GM18505 (cell line): ENCODE data around the gene THSD4.

ENCODE experiments used
- ATAC-seq: cut with Tn5 transposase; IDR thresholded peaks from one replicate; pipeline ENCODE4 v1.9.1; 2021; ENCODE audit not compliant: unreplicated experiment
- POLR2A ChIP-seq: IDR thresholded peaks from 4 replicates; pipeline ENCODE4 v1.6.1; 2011; ENCODE audit warnings: borderline replicate concordance; ENCODE audit not compliant: insufficient read depth, insufficient read length; ENCODE audit errors: extremely low read depth

The THSD4 gene

GRCh38 chr15:71088155-71088554, 27.1 kb upstream of the THSD4 start:
- no peak for ATAC-seq
- TF ChIP-seq POLR2A, result no peak

- ATAC-seq, result no peak
- no peak for TF ChIP-seq POLR2A
These were observed 26.6 kb upstream of the THSD4 start for GRCh38 chr15:71088683-71089082.

- ATAC-seq, result no peak
These were observed 25.5 kb upstream of the THSD4 start for GRCh38 chr15:71089801-71090200.

GRCh38 chr15:71091601-71092000, 23.7 kb upstream of the THSD4 start:
- no peak for TF ChIP-seq POLR2A
- ATAC-seq, result no peak

More at GRCh38 chr15:71089801-71090200, 25.5 kb upstream of the THSD4 start:
- no peak for TF ChIP-seq POLR2A

- no peak for ATAC-seq
- TF ChIP-seq POLR2A, result no peak
These were observed 23.1 kb upstream of the THSD4 start for GRCh38 chr15:71092056-71092600.

GRCh38 chr15:71093054-71094024, 21.9 kb upstream of the THSD4 start:
- no peak for ATAC-seq
- TF ChIP-seq POLR2A, result no peak

- ATAC-seq, result no peak
- TF ChIP-seq POLR2A, result no peak
These were observed 21.1 kb upstream of the THSD4 start for GRCh38 chr15:71094137-71094536.

- no peak for ATAC-seq
- TF ChIP-seq POLR2A, result no peak
These were observed 18.6 kb upstream of the THSD4 start for GRCh38 chr15:71096676-71097075.

- ATAC-seq, result no peak
- no peak for TF ChIP-seq POLR2A
These were observed 17.4 kb upstream of the THSD4 start for GRCh38 chr15:71097890-71098289.

- ATAC-seq, result no peak
- no peak for TF ChIP-seq POLR2A
These were observed 16.4 kb upstream of the THSD4 start for GRCh38 chr15:71098920-71099319.

GRCh38 chr15:71103102-71103676, 12.1 kb upstream of the THSD4 start:
- peak; percentile 66 for ATAC-seq
- no peak for TF ChIP-seq POLR2A

- ATAC-seq, result no peak
- TF ChIP-seq POLR2A, result no peak
These were observed 10.6 kb upstream of the THSD4 start for GRCh38 chr15:71104636-71105035.

- TF ChIP-seq POLR2A, result no peak
- no peak for ATAC-seq
These were observed 9.8 kb upstream of the THSD4 start for GRCh38 chr15:71105444-71105843.
